NCI-H1092 (cell line): Measurements from ENCODE around the gene HSF5.

Experiments used
- DNase-seq: peaks from one replicate; lab custom pipeline; 2025; lab: John Stamatoyannopoulos, UW

HSF5 gene

DNA sequence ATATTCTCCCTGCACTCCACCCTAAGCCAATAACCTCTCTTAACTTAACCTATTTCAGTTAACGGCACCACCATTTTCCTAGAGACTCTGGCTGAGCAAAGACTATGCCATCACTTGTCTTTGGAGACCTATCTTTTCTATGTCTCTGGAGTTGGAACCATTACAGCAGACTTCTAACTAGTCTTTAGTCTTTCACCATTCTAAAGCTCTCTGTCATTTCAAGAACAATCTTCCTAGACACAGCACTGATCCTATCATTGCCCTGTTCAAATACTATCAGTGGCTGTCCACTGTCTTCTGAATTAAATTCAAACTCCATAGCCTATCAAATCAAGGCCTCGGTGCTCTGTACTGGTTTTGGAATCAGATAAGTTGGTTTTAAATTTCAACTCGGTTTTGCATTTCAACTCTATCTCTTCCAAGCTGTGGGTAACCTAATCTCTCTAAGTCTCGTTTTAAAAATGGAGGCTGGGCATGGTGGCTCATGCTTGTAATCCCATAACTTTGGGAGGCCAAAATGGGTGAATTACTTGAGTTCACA lies 102.8 kb downstream of the HSF5 start:
- no peak for DNase-seq

- DNase-seq = no peak
These were observed 103.3 kb downstream of the HSF5 start for GRCh38 chr17:58384897-58385296.

GRCh38 chr17:58383892-58384462 lies 104.2 kb downstream of the HSF5 start:
- DNase-seq = no peak

DNA sequence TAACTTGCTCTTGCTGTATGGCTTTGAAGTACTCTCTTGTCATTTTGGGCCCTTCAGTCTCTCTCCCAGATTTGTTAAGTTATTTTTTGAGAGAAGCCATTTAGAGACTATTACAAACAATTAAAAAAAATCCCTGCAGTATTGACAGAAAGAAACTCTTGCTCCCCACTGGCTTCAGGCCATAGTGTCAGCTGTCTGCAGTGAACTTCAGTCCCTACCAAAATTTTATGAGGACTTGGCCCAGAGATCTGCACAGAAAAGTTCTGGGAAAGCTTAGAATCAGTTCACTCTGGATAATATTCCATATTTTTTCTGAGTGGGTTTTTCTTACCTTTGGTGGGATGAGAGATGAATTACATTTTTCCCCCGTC lies 105.4 kb downstream of the HSF5 start:
- DNase-seq = no peak

DNA sequence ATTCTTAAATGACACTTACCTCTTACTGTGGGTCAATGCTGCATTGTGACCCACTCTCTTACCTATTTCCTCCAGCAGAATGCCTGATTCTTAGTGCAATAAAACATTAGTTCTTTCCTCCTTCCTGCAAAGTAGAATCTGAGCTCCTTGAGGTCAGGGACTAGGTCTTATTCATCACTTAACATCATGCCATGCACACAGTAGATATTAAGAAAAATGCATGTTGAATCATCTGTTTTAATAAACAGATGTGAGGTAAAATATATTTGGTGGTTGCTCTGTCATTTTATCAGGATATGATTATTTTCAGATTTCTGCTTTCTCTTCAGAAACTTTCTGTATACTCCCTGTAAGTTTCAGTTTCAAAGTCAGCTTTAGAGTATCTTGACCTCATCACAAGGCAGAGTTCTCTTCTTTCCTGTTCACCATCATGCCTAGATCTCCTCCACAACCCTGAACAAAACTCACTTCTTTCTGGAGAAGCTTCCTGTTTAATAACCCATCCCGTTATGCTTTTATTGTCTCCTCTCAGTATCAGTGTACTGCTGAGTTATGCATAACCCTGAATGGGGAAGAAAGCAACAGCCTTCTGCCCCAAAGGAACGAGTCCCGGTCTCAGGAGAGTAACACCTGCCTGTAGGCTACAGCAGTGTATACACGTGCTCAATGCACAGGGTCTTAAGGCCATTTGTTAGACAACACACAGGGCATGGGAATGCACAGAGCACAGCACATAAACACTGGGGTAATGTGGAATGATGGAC lies 105.9 kb downstream of the HSF5 start:
- DNase-seq = no peak

- no peak for DNase-seq
These were observed 106.8 kb downstream of the HSF5 start for GRCh38 chr17:58381124-58382035.

- DNase-seq = no peak
These were observed 107.7 kb downstream of the HSF5 start for GRCh38 chr17:58380207-58381123.

- DNase-seq = no peak
These were observed 108.7 kb downstream of the HSF5 start for GRCh38 chr17:58379511-58379824.

- DNase-seq = no peak
These were observed 109.3 kb downstream of the HSF5 start for GRCh38 chr17:58378733-58379510.

GRCh38 chr17:58377661-58378060 lies 110.5 kb downstream of the HSF5 start:
- DNase-seq = no peak

DNA sequence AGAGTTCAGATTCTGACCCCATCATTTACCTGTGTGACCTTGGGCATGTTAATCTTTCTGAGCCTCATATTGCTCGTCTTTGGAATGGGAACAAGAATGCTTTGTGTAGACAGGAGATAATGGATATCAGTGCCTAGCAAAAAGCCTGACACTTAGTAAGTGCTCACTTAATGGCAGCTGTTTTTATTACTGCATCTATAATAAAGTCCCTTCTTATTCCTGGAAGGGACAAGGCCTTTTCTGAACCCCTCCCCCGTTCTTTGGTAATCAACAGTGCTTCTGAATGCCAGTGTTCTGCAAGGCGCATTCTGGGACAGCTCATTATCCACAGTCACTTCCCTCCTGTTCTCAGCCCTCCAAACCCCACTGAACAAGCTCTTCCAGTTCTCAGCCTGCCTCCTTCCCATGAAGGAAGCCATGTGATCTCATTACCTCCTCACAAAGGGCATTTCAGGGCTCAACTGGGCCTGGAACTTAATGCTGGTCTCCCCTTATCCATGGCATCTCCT lies 111.1 kb downstream of the HSF5 start:
- DNase-seq = no peak

GRCh38 chr17:58376472-58377000 lies 111.7 kb downstream of the HSF5 start:
- DNase-seq = no peak

- no peak for DNase-seq
These were observed 112.4 kb downstream of the HSF5 start for GRCh38 chr17:58375811-58376210.

DNA sequence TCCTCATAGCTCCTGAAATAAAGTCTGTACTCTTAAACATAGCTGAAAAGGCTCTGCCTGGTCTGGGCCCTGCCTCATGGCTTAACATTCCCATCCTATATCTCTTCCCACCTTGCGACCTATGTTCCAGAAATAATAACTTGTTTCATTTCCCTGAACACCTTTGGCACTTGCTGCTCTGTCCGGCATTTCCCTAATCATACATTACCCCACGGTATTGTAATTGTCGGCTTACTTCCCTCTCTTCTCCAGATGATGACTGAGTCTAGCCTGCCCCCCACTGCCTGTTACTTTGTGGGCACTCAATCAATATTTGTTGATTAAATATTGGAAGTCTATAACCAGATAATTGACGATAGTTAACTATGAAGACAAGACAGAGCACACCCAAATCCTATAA lies 113.0 kb downstream of the HSF5 start:
- DNase-seq = no peak

- no peak for DNase-seq
These were observed 114.3 kb downstream of the HSF5 start for GRCh38 chr17:58373923-58374322.

DNA sequence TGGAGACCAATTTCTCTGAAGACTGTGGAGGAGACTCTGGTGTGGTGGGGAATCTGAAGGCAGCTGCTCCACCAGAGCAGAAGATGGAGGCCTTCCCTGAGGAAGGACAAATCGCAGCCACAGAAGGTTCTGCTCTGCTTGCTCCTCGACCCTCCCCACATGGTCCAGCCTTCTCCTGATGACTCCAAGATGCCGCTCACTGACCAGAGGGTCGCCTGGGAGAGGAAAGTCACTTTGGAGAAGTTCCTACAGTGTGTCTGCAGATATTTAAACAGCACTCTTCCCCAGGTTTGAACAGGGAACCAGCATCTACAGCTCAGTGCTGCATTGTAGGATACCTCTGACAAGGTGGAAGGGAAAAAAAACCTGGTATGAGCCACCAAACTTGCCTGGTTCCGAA lies 115.2 kb downstream of the HSF5 start:
- no peak for DNase-seq

DNA sequence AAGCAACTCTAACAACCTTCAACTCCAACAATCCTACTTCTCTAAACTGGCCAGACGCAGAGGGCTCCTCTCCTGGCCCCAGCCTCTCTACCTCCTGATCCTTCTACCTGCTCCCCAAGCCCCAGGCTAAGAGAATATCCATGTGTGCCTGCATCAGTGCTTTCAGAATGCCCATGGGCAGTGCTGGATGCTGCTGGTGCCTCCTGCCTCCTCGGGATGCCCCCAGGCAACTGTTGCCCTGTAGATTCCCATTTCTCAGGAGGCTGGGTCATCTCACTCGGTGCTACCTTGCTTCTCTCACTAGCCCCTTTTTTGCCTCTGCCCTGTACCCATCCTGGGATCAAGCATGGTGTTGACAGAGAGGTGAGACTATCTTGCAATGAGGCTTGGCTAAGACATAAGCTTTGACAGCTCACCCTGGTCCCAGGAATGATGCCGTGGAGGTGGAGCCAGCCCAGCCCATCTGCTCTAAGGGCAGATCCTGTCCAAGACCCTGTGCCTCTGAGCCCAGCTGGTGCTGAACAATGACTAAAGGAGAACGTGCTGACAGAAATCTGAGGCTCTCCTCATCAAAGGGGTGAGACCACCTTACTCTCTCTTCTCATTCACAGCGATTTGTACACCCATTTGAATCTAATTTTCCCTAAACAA lies 116.8 kb downstream of the HSF5 start:
- DNase-seq = no peak

DNA sequence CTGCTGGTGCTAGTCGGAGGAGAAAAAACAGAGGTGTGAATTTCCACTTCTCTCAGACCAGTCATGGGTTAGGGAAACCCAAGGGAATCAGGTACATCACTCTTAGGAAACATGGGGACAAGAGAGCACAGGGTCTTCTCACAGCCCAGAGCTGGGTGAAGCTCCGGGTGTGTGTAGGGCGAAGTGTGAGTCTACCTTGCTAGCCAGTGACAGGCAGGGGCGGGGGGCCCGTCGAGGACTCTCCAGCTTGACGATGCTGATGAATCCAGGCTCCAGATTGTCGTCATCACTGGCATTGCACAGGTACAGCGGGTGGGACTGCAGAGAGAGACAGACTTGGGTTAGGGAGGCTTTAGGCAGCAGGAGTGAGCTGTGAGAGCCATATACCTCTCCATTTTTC lies 117.5 kb downstream of the HSF5 start:
- no peak for DNase-seq

- DNase-seq = no peak
These were observed 117.9 kb downstream of the HSF5 start for GRCh38 chr17:58370309-58370708.
